ENCODE data around the gene HDHD5. TPM values are rescaled to one million over a fixed set of nuclear protein-coding genes. Genes with fewer than 3 reads are reported as not detected.

HDHD5 gene
- total and polyA plus RNA-seq, 2 of the 13 experiments (the other 11 are each of a cell fraction or from before 2014, with no cell fraction given) = not detected

- TF ChIP-seq EP300 (IDR thresholded peaks at IDR 0.05; ENCODE audit: low read depth in 2 of 2, low read length in 2 of 2) = no peak
- TF ChIP-seq EP300 (CRISPR knock-in tag; IDR thresholded peaks at IDR 0.05; ENCODE audit: borderline replicate concordance) = no peak
- no peak for TF ChIP-seq TFE3 (CRISPR knock-in tag; IDR thresholded peaks at IDR 0.05)
- no peak for TF ChIP-seq ARID4A (CRISPR knock-in tag; IDR thresholded peaks at IDR 0.05; ENCODE audit: borderline replicate concordance)
- no peak for TF ChIP-seq MXD4 (CRISPR knock-in tag; IDR thresholded peaks at IDR 0.05)
- no peak for TF ChIP-seq ZNF264 (CRISPR knock-in tag; IDR thresholded peaks at IDR 0.05)
- no peak for TF ChIP-seq ZSCAN29 (CRISPR knock-in tag; conservative IDR thresholded peaks at IDR 0.05)
Observed at GRCh38 chr22:17117400-17117799, 41.7 kb downstream of the HDHD5 start (continued).

Measured in HepG2 (cell line).